ENCODE data around the gene SUCLA2.

Gene SUCLA2

DNA sequence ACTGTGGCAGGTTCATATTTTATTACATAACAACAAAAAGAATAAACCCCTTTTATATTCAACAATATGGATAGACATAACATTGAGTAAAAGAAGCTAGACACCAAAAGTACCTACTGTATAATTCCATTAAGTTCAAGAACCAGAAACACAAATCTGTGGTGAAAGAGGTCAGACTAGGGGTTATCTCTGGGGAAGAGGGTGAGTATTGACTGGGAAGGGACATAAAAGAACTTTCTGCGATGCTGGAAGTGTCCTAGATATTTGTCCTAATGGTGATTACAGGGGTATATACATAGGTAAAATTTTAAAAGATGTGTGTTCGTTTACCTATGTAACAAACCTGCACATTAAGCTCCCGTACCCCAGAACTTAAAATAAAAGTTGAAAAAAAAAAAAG lies 103.0 kb downstream of the SUCLA2 start:
- Histone ChIP-seq H3K27ac (ENCODE audit: low read length) (no peak overlapping the region), H3K79me2 (ENCODE audit: insufficient read depth, low read length) (no peaks in the 10 kb centered on the region), H3K4me1 (ENCODE audit: insufficient read depth, low read length) (no peaks in the 10 kb centered on the region), H3K4me3 (ENCODE audit: low read depth in 1 of 2, low read length in 2 of 2) (no peak overlapping the region), H3K9me3 (ENCODE audit: insufficient read depth, low read length, severe bottlenecking) (no peaks in the 10 kb centered on the region), H3K36me3 (ENCODE audit: insufficient read depth, low read length) (no peaks in the 10 kb centered on the region), H3K9ac (ENCODE audit: low read depth, low read length) (no peak overlapping the region), H4K20me1 (ENCODE audit: insufficient read depth, low read length) (no peaks in the 10 kb centered on the region), H2AFZ (ENCODE audit: low read depth, low read length) (no peak overlapping the region), H3K27me3 (ENCODE audit: insufficient read depth, low read length, poor library complexity) (no peaks in the 10 kb centered on the region), H3K4me2 (ENCODE audit: insufficient read depth, low read length) (no peak overlapping the region)
- no peak for TF ChIP-seq EZH2 (IDR thresholded peaks at IDR 0.05; ENCODE audit: borderline replicate concordance, low read depth, low read length, severe bottlenecking)
- TF ChIP-seq, protein P1, sequence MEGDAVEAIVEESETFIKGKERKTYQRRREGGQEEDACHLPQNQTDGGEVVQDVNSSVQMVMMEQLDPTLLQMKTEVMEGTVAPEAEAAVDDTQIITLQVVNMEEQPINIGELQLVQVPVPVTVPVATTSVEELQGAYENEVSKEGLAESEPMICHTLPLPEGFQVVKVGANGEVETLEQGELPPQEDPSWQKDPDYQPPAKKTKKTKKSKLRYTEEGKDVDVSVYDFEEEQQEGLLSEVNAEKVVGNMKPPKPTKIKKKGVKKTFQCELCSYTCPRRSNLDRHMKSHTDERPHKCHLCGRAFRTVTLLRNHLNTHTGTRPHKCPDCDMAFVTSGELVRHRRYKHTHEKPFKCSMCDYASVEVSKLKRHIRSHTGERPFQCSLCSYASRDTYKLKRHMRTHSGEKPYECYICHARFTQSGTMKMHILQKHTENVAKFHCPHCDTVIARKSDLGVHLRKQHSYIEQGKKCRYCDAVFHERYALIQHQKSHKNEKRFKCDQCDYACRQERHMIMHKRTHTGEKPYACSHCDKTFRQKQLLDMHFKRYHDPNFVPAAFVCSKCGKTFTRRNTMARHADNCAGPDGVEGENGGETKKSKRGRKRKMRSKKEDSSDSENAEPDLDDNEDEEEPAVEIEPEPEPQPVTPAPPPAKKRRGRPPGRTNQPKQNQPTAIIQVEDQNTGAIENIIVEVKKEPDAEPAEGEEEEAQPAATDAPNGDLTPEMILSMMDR (IDR thresholded peaks at IDR 0.05; ENCODE audit: borderline replicate concordance, extremely low read depth, low read length, poor library complexity, severe bottlenecking): no peak
- ATAC-seq (ENCODE audit: insufficient read depth, low read depth) (no peak), DNase-seq (no peak)

DNA sequence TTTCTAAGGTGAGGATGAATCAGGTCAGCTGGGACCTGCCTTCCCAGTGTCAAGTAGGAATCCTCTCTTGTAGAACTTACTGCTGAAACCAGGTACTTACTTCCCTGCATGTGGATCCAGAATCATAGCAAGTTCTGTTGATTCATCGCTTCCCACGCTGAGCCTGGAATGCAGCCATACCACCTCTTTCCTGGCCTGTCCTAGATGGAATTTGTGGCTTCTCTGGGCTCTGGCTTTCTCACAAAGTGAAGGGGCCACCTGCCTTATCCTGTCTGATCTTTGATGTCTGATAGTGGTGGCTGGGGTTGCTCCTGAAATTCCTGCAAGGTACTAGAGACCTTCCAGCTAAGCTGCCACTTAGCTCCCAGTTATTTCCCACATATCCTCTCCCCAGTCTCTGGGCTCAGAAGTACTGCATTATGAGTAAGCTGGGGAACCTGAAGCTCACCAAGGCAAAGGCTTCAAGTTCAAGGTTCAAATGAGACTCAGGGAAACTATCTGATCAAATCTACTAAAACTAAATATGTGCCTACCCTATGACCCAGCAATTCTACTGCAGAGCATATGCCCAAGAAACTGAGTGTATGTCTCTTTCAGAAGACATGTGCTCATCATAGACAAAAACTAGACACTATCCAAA lies 103.5 kb downstream of the SUCLA2 start:
- ATAC-seq (ENCODE audit: insufficient read depth, low read depth) (no peak), DNase-seq (no peak)
- Histone ChIP-seq H3K36me3 (ENCODE audit: insufficient read depth, low read length) (no peaks in the 10 kb centered on the region), H3K4me1 (ENCODE audit: insufficient read depth, low read length) (no peaks in the 10 kb centered on the region), H3K9ac (ENCODE audit: low read depth, low read length) (no peak overlapping the region), H3K79me2 (ENCODE audit: insufficient read depth, low read length) (no peaks in the 10 kb centered on the region), H2AFZ (ENCODE audit: low read depth, low read length) (no peak overlapping the region), H3K4me3 (ENCODE audit: low read depth in 1 of 2, low read length in 2 of 2) (no peak overlapping the region), H3K4me2 (ENCODE audit: insufficient read depth, low read length) (no peak overlapping the region), H3K27me3 (ENCODE audit: insufficient read depth, low read length, poor library complexity) (no peaks in the 10 kb centered on the region), H3K9me3 (ENCODE audit: insufficient read depth, low read length, severe bottlenecking) (no peaks in the 10 kb centered on the region), H4K20me1 (ENCODE audit: insufficient read depth, low read length) (no peaks in the 10 kb centered on the region), H3K27ac (ENCODE audit: low read length) (no peak overlapping the region)
- TF ChIP-seq EZH2 (IDR thresholded peaks at IDR 0.05; ENCODE audit: borderline replicate concordance, low read depth, low read length, severe bottlenecking): no peak
- TF ChIP-seq, protein P1 (IDR thresholded peaks at IDR 0.05; ENCODE audit: borderline replicate concordance, extremely low read depth, low read length, poor library complexity, severe bottlenecking): no peak

DNA sequence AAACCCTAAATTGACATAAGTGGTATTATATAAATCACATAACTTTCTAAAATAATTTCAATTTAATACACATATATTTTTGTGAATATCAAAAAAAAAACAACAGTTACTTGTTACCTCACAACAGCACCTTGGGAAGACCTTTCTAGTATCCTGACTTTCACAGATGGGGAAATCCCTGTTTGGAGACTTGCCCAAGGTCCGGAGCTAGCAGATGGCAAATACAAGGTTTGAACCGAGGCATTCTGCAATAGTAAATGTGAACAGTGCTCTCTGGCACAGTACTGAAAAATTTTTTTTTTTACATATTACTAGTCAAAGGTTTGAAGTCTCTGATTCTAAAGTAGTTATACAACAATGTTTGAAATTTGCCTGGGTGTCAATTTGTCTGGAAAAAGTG lies 104.5 kb downstream of the SUCLA2 start:
- ATAC-seq (ENCODE audit: insufficient read depth, low read depth) (no peak), DNase-seq (no peak)
- H3K27ac ChIP-seq (ENCODE audit: low read length): no peak overlapping the region
- H3K36me3 ChIP-seq (ENCODE audit: insufficient read depth, low read length): no peaks in the 10 kb centered on the region
- no peaks in the 10 kb centered on the region for H3K27me3 ChIP-seq (ENCODE audit: insufficient read depth, low read length, poor library complexity)
- H3K4me1 ChIP-seq (ENCODE audit: insufficient read depth, low read length): no peaks in the 10 kb centered on the region
- H3K9me3 ChIP-seq (ENCODE audit: insufficient read depth, low read length, severe bottlenecking): no peaks in the 10 kb centered on the region
- H2AFZ ChIP-seq (ENCODE audit: low read depth, low read length): no peak overlapping the region
- no peak overlapping the region for H3K4me2 ChIP-seq (ENCODE audit: insufficient read depth, low read length)
- no peak for TF ChIP-seq EZH2 (IDR thresholded peaks at IDR 0.05; ENCODE audit: borderline replicate concordance, low read depth, low read length, severe bottlenecking)
- TF ChIP-seq, protein P1 (IDR thresholded peaks at IDR 0.05; ENCODE audit: borderline replicate concordance, extremely low read depth, low read length, poor library complexity, severe bottlenecking): no peak
- no peaks in the 10 kb centered on the region for H4K20me1 ChIP-seq (ENCODE audit: insufficient read depth, low read length)
- H3K4me3 ChIP-seq (ENCODE audit: low read depth in 1 of 2, low read length in 2 of 2): no peak overlapping the region
- no peaks in the 10 kb centered on the region for H3K79me2 ChIP-seq (ENCODE audit: insufficient read depth, low read length)
- H3K9ac ChIP-seq (ENCODE audit: low read depth, low read length): no peak overlapping the region
